ENCODE measurements around the gene SMYD3.

The SMYD3 gene

DNA sequence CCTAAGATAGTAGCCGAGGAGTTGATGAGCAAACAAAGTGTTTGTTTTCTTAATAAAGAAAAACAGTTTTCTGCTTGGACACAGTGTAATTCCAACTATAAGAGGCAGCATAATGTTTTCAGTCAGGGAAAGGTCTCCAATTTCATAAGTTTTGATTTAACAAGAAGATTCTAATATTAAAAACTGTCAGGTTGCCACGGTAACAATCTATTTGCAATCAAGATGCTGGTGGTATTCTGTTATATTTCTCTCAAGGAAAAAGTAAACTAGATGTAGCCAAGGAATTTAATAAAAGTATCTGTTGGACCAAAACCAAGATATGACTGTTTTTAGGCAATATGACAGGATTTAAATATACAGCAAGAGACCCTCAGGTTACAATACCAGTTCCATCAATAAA, 211.7 kb downstream of the SMYD3 start:
- DNase-seq (ENCODE audit: insufficient read length, low spot score) (no peak), FAIRE-seq (no peak)
- TF ChIP-seq, protein P1, sequence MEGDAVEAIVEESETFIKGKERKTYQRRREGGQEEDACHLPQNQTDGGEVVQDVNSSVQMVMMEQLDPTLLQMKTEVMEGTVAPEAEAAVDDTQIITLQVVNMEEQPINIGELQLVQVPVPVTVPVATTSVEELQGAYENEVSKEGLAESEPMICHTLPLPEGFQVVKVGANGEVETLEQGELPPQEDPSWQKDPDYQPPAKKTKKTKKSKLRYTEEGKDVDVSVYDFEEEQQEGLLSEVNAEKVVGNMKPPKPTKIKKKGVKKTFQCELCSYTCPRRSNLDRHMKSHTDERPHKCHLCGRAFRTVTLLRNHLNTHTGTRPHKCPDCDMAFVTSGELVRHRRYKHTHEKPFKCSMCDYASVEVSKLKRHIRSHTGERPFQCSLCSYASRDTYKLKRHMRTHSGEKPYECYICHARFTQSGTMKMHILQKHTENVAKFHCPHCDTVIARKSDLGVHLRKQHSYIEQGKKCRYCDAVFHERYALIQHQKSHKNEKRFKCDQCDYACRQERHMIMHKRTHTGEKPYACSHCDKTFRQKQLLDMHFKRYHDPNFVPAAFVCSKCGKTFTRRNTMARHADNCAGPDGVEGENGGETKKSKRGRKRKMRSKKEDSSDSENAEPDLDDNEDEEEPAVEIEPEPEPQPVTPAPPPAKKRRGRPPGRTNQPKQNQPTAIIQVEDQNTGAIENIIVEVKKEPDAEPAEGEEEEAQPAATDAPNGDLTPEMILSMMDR (IDR thresholded peaks at IDR 0.05; ENCODE audit: insufficient read depth, missing control alignments) = no peak

DNA sequence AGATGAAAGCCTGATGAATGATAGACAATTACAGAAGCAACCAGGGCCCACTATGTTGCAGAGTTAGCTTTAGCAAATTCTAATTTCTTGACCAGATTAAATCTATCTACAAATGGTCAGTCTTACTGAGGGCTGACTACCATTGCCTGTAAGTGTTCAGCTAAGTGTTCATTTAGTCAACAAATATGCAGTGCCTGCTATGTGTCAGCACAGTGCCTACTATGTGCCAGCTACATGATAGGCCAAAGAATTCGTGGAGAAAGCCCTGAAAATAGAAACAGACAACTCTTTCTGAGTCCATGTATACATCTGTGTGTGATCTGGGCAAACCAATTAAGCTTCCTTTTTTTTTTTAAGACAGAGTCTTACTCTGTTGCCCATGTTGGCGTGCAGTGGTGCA, 212.8 kb downstream of the SMYD3 start:
- FAIRE-seq = no peak
- DNase-seq (ENCODE audit: insufficient read length, low spot score) = no peak
- TF ChIP-seq, protein P1 (IDR thresholded peaks at IDR 0.05; ENCODE audit: insufficient read depth, missing control alignments) = no peak

DNA sequence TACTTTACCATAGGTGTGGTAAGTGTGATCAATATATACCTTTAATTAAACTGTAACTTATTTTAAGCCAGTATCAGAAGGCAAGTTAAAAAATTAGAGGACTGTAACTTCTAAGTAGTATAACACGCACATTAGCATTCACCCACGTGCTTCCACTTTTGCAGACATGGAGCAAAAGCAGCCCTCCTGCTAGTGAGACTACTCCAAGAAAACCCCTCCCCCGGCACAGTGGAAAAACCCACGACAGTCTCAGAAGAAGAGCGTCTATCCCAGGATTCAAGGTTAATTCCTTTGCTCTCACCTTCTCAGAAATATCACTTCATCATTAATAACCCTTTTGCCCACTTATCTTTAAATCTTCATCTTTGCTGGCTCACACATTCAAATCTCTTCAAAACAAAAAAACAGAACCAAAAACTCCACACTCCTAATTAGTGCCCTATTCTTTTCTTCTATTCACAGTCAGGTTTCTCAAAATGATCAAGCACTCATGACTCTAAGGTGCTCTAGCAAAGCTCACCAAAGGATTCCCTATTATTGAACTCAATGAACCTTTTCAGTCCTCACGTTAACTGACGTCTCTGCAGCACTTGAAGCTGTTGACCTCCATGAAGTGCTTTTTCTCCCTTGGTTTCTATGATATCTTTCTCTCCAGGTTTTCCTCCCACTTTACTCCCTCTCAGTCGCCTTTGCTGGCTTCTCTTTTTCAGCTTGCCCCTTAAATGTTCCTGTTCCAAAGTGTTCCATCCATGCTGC, 213.5 kb downstream of the SMYD3 start:
- DNase-seq (ENCODE audit: insufficient read length, low spot score) (no peak), FAIRE-seq (no peak)
- TF ChIP-seq, protein P1 (IDR thresholded peaks at IDR 0.05; ENCODE audit: insufficient read depth, missing control alignments) = no peak

DNA sequence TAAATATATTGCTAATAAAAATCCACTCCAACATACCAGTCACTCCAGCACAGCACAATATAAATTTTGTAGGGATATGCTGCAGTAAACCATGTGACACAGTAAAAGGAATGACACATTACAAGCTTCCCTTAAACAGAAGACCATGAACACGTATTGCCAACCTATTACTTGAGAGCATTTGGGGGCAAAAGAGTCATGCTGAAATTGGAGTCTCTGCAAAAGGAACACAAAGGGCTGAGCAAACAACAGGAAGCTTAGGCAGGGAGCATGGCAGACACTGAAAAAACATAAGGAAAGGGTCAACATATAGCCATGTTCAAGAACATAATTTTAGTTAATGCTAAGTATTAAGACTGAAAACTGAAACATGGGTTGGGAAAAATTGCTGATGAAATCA, 214.5 kb downstream of the SMYD3 start:
- FAIRE-seq (peak; percentile 16), DNase-seq (ENCODE audit: insufficient read length, low spot score) (no peak)
- TF ChIP-seq, protein P1 (IDR thresholded peaks at IDR 0.05; ENCODE audit: insufficient read depth, missing control alignments) = no peak

DNA sequence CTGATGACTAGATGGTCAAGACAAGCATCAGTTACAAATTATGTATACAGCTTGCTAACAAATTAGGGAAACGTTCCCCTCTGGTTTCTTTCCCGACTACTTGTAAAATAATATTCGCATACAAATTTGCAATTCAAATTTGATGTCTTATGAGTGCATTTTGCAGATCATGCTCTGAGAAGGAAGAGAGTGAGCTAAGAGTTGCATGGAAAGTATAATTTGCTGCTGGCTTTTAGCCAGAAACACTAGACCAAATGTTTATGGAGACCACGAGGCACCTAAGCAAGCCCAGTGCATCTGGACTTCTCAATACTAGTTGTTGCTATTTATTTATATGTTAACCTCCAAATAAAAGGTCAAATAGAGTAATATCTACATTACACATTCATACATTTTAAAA, 216.0 kb downstream of the SMYD3 start:
- TF ChIP-seq, protein P1 (IDR thresholded peaks at IDR 0.05; ENCODE audit: insufficient read depth, missing control alignments) = no peak
- FAIRE-seq (no peak), DNase-seq (ENCODE audit: insufficient read length, low spot score) (no peak)

DNA sequence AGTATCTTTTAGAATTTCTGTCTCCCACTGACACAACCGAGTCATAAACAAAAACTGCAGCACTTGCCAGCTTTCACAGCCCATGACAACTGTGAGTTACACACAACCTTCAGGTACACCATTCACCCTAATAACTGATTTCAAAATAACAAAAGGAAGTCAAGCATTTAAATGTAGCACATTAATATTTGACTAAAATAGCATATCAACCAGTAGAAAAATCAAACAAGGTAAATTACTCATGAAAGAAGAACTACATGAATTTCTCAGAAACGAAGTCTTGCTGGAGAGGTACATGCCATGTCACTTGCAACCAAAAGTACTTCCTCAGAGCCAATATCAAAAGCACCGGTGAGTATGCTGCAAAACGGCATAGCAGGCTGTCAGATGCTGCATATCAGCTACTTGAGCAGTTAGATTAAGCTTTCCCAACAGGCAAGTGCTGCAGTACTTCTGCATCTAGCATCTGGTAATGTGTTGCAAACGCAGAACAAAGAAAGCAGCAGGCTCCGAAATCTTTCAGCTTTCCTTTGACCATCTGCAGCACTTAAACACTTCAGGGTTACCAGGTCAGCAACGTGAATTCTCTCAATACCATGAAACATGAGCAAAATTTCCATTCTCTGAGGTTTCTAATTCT, 223.2 kb downstream of the SMYD3 start:
- peak; percentile 61 for FAIRE-seq
- no peak for DNase-seq (ENCODE audit: insufficient read length, low spot score)
- TF ChIP-seq, protein P1 (IDR thresholded peaks at IDR 0.05; ENCODE audit: insufficient read depth, missing control alignments) = no peak

DNA sequence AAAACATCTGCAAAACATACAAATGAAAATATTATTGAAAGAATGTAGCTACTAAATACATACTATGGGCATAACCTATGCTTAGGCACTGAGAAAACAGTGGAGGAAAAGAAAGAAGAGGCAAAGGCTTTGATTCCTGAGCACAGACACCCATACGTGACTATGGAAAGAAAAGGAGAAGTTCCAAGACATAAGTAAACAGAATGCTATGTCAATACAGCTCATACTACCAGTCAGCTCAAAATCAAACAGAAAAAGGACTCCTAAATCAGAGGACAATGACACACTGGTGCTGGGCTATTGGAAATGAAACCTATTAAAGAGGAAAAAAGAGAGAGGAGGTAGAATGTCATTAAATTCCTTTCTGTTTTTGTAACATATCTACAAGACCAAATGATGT, 225.4 kb downstream of the SMYD3 start:
- FAIRE-seq (peak; percentile 44), DNase-seq (ENCODE audit: insufficient read length, low spot score) (no peak)
- TF ChIP-seq, protein P1 (IDR thresholded peaks at IDR 0.05; ENCODE audit: insufficient read depth, missing control alignments) = no peak
